Embryonic facial prominence (tissue), 1 donor: ENCODE results near the gene MMP23B.
A peak's percentile ranks its signal among the peaks of the same experiment; 100 is the strongest.

ENCODE experiments used
- DNase-seq: peaks from one replicate; pipeline ENCODE4 v3.0.0-alpha.2; 2016; ENCODE audit errors: extremely low spot score

Gene MMP23B

DNA sequence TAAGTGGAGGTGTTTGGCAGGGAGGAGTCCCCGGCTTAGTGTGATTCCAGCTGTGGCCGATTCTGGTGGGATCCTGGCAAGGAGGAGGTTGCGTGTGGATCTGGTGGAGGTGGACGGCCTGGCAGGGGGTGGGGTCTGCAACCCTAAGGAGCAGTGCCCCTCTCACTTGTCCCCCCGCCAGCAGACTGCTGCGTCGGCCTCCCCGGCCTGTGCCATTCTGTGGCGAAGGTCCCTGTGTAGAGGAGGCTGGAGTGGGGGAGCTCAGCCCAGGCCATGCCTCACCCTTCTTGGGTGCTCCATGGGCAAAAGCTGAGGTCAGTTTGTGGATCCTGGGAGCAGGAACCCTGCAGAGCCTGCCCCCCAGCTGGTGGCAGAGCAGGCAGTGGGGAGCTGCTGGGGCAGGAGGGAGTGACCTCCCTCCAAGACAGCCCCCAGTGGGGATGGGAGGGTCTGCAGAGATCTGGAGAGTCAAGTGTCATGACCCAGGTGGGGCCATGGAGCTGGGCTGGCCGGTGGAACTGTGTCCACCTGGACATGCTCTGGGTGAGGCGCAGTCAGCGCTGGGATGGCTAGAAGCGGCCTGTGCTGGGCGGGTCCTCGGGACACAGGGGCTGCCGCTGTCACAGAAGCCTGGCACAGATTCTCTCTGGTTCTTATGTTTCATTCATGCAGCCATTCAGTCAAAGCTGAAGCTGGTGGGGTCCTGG lies 11.4 kb upstream of the MMP23B start:
- no peak for DNase-seq

DNA sequence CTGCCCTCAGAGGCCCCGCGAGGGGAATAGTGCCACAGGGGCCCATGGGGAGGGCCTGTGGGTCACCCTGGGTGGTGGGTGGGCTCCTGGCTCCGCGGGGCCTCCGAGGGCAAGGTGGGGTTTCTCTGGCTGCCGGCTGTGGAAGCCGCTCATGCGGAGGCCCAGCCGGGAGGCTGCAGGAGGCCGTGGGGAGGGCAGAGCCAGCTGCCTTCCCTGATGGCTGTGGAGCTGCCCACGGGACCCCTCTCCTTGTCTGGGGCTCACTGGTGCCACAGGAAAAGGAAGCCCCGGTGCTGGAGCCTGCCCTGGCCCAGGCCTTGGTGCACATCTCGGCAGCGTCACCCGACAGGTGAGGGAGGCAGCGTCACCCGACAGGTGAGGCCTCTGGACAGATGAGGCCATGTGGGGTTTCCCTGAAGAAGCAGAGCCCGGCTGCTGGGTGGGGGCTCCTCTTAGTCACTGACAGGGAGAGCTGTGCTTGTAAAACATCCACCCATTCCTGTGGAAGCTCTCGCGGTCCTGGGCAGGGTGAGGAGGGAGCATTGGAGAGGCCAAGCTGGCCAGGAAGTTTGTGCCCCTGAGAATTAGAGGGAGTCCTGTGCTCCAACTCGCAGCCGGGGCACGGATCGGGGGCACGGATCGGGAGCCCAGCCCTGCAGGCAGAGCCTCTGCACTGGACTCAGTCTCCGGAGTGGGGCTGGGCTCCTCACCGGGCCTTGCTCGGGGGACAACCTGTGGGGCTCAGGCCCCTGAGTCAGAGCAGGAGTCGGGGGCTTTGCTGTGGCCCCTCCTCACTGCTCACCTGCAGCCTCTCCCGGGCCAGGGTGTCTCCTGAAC lies 10.6 kb upstream of the MMP23B start:
- DNase-seq = no peak

DNA sequence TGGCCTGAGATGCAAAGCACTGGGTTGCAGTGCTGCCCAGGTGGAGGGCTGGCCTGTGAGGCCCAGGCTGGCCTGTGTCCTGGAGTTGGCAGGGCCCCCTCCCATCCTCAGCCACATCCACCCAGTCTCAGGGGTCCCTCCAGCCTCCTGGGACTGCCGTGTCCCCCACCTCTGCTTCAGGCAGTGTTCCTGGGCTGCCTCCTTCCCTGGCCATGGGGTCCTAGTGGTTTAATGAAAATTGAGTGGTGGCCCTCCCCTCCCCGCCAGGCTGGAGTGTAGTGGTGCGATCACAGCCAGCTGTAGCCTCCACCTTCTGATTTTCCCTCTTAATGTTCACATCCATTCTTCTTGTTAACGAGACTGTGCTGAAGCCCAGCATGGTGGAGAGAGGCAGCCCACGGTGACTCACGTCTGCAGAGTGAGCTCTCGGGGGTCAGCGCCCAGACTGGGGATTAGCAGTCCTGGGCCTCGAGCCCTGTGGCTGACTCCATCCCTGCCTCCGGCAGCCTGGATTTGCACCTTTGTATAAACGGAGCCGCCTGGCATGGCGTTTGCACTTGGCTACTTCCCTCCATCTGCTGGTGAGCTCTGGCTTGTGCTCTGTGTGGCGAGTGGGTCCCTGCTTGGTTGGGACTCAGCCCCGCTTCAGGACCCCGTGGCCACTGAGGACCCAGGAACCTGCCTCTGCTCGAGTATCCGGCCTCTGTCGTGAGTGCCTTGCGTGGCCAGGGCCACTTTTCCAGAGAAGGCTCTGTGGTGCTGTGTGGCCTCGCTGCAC lies 9.8 kb upstream of the MMP23B start:
- DNase-seq = no peak

DNA sequence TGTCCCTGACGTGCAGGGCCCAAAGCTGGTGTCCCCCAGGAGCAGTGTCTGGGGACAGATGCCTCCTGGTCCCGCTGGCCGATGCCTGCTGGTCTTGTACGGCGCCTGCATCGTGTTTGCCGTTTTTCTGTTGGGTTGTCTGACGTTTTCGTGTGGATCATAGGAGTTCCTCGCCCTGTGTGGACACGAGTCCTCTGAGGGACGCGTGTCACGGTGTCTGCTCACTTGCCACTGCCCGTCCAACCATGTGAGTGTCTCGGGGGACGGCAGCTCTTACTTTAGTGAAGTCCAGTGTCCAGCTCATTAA lies 9.2 kb upstream of the MMP23B start:
- no peak for DNase-seq

DNA sequence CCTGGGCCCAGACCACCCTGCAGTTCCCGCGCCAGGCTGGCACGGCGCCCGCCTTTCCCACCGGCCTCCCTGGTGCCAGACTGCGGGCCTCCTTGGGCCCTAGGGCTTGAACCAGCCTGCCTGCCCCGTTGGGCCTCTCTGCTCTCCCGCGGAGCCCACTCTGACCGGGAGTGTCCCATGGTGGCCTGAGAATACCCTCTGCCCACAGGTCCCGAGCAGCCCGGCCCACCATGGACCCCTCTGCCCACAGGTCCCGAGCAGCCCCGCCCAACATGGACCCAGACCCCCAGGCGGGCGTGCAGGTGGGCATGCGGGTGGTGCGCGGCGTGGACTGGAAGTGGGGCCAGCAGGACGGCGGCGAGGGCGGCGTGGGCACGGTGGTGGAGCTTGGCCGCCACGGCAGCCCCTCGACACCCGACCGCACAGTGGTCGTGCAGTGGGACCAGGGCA lies 8.8 kb upstream of the MMP23B start:
- no peak for DNase-seq

DNA sequence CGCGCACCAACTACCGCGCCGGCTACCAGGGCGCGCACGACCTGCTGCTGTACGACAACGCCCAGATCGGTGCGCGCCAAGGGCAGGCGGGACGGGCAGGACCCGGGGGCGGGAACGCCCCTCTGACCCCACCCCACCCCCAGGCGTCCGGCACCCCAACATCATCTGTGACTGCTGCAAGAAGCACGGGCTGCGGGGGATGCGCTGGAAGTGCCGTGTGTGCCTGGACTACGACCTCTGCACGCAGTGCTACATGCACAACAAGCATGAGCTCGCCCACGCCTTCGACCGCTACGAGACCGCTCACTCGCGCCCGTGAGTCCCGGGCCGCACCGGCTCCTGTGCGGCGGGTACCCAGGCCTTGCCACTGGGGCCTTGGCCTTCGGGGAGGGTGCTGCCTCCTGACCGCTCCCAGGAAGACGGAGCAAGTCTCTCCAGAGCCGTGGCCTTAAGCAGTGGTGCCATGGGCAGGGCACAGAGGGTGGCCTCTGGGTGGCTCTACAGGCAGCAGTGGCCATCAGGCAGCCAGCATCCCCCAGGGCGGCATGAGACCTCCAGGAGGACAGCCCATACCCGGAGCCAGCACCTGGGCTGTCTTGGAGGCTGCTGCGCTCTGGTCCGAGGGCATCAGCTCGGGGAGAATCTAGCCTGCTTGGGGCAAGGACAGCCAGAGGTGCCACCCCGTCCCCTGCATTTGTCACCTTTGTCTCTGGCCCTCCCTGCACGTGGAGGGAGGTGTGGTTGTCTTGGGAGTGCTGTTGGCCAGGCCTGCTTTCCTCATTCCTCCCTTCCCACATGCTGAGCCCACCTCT lies 8.1 kb upstream of the MMP23B start:
- no peak for DNase-seq

DNA sequence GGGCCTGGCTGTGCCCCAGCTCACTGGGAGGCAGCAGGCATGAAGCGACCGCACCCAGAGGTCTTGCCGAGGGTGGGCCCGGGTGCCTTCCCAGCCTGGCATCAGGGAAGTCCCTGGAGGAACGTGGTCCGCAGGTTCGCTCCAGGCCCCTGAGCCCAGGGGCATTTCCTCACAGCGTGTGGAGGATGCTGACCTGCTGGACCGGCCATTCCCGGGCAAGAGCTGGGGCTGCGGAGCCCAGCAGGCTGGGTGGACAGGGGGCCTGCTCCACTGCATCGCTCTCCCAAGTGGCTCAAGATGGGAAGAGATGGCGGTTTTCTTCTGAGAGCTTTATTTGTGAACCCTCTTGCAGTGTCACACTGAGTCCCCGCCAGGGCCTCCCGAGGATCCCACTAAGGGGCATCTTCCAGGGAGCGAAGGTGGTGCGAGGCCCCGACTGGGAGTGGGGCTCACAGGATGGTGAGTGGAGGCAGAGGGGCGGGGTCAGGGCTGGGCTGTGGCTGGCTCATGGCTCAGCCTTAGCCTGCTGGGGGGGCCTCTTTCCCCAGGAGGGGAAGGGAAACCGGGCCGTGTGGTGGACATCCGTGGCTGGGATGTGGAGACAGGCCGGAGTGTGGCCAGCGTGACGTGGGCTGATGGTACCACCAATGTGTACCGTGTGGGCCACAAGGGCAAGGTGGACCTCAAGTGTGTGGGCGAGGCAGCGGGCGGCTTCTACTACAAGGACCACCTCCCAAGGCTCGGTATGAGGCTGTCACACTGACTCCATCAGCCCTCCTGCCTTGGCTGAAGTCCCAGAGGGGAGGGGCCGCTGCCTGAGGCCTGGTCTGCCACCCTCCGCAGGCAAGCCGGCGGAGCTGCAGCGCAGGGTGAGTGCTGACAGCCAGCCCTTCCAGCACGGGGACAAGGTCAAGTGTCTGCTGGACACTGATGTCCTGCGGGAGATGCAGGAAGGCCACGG lies 7.2 kb upstream of the MMP23B start:
- DNase-seq = no peak

DNA sequence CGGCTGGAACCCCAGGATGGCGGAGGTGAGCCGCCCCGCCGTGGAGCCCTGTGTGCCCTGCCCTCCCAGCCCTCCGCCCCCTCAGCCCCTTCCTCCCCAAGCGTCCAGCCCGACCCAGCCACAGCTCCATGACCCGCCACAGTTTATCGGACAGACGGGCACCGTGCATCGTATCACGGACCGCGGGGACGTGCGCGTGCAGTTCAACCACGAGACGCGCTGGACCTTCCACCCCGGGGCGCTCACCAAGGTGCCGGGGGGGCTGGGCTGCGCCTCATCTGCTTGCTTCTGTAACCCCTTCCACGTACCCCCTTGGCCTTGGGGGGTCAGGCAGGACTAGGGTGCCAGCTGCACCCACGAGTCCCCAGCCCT lies 6.6 kb upstream of the MMP23B start:
- no peak for DNase-seq

DNA sequence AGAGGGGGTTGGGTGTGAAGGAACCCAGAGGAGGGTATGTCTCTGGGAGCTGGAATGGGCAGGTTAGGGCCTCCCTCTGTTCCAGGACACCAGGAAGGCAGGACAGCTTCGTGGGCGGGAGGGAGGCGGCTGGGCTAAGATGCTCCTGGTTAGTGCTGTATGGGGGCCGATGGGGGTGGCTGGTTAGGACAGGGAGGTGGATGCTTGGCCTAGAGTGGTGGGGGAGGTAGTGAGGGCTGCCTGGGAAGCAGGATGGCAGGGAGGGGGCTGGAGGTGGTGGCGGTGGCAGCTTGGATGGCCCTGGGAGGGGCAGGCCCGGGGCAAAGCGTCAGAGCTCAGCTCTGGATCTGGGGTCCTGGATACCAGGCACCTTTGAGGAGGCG lies 6.2 kb upstream of the MMP23B start:
- DNase-seq = no peak

DNA sequence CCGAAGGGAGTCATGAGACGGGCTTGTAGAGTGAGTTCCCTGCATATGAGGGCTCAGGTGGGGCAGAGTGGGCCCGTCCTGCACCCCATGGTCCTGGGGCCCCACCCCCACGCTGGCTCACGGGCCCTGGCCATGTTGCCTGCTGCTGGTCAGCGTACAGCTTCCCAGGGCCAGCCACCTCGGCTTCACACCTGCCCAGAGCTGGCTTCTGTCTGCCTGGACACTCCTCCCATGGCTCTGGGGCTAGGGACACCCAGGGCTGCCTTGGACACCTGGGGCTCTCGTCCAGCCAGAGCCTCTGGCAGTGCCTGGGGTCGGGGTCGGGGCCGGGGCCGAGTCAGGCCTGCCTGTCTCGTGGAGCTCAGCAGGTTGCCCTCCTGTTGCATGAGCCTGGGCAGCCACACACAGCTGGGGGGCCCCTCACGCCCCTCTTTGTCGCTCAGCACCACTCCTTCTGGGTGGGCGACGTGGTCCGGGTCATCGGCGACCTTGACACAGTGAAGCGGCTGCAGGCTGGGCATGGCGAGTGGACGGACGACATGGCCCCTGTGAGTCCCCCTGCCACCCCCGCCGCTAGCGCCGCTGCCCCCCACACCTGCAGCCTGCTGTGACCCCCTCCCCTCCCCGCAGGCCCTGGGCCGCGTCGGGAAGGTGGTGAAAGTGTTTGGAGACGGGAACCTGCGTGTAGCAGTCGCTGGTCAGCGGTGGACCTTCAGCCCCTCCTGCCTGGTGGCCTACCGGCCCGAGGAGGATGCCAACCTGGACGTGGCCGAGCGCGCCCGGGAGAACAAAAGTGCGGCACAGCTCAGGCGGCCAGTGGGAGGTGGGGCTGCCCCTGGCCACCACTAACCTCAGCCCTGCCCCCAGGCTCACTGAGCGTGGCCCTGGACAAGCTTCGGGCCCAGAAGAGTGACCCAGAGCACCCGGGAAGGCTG lies 5.5 kb upstream of the MMP23B start:
- DNase-seq = no peak

DNA sequence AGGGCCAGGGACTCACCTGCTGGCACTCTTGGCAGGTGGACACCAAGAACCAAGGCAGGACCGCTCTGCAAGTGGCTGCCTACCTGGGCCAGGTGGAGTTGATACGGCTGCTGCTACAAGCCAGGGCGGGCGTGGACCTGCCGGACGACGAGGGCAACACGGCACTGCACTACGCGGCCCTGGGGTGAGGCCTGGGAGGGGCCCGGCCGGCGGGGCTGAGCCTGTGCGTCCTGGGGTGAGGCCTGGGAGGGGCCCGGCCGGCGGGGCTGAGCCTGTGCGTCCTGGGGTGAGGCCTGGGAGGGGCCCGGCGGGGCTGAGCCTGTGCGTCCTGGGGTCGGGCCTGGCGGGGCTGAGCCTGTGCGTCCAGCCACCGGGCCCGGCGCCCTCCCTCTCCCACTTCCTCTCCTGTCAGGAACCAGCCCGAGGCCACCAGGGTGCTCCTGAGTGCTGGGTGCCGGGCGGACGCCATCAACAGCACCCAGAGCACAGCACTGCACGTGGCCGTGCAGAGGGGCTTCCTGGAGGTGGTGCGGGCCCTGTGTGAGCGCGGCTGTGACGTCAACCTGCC lies 4.6 kb upstream of the MMP23B start:
- no peak for DNase-seq

DNA sequence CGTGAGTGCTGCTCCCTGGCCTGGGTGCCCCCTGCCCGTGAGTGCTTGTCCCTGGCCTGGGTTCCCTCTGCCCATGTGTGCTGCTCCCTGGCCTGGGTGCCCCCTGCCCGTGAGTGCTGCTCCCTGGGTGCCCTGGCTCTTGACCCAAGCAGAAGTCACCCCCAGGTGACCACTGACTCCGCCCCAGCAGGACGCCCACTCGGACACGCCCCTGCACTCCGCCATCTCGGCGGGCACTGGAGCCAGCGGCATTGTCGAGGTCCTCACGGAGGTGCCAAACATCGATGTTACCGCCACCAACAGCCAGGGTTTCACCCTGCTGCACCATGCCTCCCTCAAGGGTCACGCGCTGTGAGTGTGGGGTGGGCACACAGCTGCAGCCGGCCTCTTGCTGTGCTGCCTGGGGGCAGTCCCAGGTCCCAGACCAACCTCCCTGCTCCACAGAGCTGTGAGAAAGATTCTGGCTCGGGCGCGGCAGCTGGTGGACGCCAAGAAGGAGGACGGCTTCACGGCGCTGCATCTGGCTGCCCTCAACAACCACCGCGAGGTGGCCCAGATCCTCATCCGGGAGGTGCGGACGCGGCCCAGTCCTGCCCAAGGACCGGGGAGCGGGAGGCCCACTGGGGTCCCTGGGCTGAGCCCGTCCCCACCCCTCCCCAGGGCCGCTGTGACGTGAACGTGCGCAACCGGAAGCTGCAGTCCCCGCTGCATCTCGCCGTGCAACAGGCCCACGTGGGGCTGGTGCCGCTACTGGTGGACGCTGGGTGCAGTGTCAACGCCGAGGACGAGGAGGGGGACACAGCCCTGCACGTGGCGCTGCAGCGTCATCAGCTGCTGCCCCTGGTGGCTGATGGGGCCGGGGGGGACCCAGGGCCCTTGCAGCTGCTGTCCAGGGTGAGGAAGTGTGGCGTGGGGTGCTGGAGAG lies 3.9 kb upstream of the MMP23B start:
- no peak for DNase-seq

DNA sequence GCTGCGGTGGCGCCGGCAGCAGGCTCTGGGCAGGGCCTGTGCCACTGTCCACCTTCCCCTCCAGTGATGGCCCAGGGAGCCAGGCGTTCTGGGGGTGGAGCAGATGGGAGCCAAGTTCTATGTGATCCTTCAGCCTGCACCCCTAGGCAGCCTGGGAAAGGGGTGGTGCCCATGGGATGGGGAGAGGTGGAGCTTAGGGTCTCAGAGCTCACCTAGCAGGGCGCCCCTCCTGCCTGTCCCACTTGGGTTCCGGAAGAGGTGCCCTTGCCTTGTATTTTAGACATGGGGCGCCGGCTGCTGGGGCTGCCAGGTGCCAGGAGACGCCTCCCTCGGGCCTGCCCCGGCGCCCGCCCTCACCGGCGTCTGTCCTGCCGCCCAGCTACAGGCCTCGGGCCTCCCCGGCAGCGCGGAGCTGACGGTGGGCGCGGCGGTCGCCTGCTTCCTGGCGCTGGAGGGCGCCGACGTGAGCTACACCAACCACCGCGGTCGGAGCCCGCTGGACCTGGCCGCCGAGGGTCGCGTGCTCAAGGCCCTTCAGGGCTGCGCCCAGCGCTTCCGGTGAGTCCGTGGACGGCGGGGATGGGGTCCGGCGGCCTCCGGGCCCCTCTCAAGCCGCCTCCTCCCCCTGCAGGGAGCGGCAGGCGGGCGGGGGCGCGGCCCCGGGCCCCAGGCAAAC lies 3.1 kb upstream of the MMP23B start:
- DNase-seq = no peak

DNA sequence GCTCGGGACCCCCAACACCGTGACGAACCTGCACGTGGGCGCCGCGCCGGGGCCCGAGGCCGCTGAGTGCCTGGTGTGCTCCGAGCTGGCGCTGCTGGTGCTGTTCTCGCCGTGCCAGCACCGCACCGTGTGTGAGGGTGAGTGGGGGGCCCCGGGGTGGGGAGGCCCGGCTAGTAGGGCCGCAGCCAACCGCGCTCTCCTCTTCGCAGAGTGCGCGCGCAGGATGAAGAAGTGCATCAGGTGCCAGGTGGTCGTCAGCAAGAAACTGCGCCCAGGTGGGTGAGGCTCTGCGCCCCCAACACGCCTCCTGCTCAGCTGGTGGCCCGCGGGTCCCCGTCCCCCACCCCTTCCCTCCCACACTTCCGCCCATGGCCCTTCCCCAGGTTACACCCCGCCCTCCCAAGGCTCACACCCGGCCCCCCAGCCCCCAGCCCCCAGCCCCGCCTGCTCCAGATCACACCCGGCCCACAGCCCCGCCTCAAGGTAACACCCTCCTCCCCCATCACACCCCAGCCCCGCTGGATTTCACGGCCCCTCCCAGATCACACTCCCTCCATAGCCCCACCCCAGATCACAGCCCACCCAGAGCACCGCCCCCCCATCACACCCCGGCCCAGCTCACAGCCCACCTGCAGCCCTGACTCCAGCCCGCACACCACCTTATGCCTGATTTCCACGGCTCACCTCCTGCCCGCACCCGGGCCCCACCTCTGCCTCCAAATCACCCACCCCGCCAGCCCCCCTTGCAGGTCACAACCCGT lies 2.4 kb upstream of the MMP23B start:
- DNase-seq = no peak

DNA sequence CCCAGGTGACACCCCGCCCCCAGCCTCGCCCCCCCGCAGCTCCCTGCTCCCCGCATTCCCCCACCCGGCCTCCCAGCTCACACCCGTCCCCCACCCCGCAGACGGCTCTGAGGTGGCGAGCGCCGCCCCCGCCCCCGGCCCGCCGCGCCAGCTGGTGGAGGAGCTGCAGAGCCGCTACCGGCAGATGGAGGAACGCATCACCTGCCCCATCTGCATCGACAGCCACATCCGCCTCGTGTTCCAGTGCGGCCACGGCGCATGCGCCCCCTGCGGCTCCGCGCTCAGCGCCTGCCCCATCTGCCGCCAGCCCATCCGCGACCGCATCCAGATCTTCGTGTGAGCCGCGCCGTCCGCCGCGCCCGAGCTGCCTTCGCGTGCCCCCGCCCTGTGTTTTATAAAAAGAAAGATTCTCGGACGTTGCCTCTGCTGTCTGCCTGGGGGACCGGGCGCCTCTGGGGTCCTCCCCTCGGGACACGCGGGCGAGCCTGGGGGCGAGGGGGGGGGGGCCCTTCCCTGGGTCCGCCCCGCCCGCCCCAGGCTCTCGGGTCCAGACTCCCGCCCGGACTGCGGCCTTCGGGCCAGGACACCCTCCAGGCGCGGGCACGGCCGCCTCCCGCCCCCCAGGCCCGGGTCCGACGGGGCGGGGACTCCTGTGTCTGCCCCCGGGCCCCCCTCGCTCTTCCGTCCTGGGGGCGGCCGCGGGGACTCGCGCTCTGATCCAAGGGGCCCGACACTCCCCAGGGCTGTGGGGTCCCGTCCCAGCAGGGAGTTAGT lies 1.6 kb upstream of the MMP23B start:
- peak; percentile 68 for DNase-seq
